Measurements from ENCODE around the gene PBX3.

The PBX3 gene

DNA sequence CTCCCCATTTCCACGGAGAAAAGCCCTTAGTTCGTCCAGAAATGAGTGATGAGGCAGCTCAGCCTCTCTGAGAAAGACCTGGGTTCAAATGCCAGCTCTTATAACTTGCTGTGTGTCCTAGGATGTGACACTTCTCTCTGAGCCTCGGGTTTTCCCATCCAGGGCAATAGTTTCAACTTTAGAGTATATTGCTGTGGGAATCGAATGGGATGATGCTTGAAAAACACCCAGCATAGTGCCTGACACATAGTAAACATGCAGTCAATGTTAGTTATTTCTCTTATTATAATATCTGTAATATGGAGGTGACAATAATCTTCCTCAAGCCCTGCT is 39.7 kb upstream of the PBX3 start:
- TF ChIP-seq, protein P1, sequence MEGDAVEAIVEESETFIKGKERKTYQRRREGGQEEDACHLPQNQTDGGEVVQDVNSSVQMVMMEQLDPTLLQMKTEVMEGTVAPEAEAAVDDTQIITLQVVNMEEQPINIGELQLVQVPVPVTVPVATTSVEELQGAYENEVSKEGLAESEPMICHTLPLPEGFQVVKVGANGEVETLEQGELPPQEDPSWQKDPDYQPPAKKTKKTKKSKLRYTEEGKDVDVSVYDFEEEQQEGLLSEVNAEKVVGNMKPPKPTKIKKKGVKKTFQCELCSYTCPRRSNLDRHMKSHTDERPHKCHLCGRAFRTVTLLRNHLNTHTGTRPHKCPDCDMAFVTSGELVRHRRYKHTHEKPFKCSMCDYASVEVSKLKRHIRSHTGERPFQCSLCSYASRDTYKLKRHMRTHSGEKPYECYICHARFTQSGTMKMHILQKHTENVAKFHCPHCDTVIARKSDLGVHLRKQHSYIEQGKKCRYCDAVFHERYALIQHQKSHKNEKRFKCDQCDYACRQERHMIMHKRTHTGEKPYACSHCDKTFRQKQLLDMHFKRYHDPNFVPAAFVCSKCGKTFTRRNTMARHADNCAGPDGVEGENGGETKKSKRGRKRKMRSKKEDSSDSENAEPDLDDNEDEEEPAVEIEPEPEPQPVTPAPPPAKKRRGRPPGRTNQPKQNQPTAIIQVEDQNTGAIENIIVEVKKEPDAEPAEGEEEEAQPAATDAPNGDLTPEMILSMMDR (IDR thresholded peaks at IDR 0.05; ENCODE audit: low read depth, low read length): no peak
- no peak for DNase-seq (ENCODE audit: extremely low read depth, low read depth)

DNA sequence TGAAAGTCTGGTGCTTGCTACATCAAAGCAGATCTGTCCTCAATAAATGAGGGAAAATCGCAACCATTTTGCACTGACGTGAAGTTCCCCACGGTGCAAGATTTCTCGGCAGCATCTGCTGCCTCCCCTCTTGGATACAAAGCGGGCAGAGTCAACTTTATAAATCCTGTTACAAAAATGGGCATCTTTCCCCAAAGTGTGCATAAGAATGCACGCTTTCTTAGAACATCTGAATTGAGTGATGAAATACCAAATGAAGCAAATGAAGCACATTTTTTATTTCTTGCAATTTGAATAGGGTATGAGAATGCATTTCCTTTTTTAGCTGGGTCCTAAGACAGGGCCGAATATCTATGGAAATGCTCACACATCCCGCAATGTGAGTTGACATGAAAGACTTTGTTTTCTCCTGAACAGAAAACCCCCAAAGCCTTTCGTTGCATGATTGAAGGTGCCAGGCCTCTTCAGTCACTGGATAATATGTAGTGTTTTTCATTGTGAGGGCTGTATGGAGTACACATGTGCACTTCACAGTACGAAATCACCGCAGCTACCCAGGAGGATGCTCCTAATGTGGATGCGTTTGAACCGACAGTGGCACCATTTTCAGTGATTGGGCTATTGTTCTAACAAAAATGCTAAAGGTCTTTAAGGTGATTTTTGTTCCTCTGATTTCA is 20.6 kb upstream of the PBX3 start:
- TF ChIP-seq, protein P1 (IDR thresholded peaks at IDR 0.05; ENCODE audit: low read depth, low read length): no peak
- DNase-seq (ENCODE audit: extremely low read depth, low read depth): no peak

DNA sequence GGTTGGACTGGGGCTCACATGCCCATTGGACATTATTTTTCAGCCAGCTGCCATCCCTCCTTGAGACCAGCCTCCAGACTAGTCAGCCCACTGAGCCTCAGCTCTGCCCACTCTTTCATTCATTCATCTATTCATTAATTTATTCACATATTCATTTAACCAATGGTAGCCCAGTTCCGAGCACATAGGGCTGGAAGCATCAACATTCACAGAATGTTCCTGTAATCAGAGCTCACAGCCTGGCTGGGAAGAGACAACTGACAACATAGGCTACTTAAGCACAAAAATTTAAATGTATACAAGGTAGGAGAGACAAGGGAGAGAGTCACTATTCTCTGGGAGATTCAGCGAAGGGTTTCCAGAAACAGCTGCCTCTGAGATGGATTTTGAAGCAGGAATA is 17.0 kb upstream of the PBX3 start:
- TF ChIP-seq, protein P1 (IDR thresholded peaks at IDR 0.05; ENCODE audit: low read depth, low read length): no peak
- no peak for DNase-seq (ENCODE audit: extremely low read depth, low read depth)

GRCh38 chr9:125732562-125732961 is 14.6 kb upstream of the PBX3 start:
- TF ChIP-seq, protein P1 (IDR thresholded peaks at IDR 0.05; ENCODE audit: low read depth, low read length): no peak
- no peak for DNase-seq (ENCODE audit: extremely low read depth, low read depth)

GRCh38 chr9:125739436-125739835 is 7.7 kb upstream of the PBX3 start:
- TF ChIP-seq, protein P1 (IDR thresholded peaks at IDR 0.05; ENCODE audit: low read depth, low read length): no peak
- DNase-seq (ENCODE audit: extremely low read depth, low read depth): no peak

DNA sequence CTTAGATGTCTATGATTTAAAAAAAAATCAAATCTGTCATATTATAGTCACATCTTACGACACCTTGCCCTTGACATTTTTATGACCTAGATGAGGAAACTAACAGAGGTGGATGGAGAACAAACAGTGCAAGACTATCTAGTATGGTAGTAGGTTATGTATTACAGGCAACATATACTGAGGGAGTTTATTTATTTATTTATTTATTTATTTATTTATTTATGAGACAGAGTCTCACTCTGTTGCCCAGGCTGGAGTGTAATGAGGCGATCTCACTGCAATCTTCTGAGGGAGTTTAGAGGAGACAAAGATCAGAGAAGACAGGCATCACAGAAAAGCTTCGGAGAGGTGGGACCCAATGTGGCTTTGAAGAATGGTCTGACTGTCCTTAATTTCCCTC is 4.5 kb upstream of the PBX3 start:
- TF ChIP-seq, protein P1 (IDR thresholded peaks at IDR 0.05; ENCODE audit: low read depth, low read length): no peak
- no peak for DNase-seq (ENCODE audit: extremely low read depth, low read depth)

DNA sequence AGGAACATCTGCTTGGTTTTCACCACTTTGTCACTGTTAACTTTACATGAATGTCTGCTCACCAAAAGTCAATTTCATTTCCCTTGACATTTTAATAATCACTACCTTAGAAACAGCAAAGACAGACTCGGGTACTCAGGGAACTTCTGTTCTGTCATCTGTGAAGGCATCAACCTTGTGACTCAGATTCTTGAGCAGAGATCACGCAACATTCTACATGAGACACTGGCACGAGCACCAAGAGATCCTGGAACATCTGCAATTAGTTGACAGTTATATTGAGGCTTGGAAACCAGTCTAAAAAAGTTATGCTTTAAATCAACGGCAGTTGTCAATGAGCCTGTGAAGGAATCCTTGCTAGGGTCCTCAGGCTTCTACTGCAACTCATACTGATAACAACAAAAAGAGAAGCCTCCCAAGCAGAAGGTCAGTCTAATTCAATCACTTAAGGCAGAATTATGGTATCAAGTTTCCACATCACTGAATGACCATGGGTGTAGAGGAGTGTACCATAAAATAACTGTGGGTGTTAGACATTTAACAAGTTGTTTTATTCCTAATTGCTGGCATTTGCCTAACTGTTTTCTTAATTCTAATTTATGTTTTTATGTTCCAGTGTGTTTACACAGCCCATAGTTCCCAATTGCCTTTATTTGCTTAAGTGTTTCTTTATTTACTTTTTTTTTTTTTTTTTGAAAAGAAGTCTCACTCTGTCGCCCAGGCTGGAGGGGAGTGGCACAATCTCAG is 3.3 kb upstream of the PBX3 start:
- DNase-seq (ENCODE audit: extremely low read depth, low read depth): no peak
- TF ChIP-seq, protein P1 (IDR thresholded peaks at IDR 0.05; ENCODE audit: low read depth, low read length): no peak
